ENCODE measurements around the gene PPP2R3B. TPM values are rescaled to one million over a fixed set of nuclear protein-coding genes. Genes with fewer than 3 reads are reported as not detected.

The PPP2R3B gene
- total and polyA plus RNA-seq, 2 of the 13 experiments (the other 11 are each of a cell fraction or from before 2014, with no cell fraction given) = 17.0 to 21.4 TPM

GRCh38 chrX:350534-351323 lies 36.0 kb downstream of the PPP2R3B start (continued):
- no peak for TF ChIP-seq LRRFIP1 (CRISPR knock-in tag; conservative IDR thresholded peaks at IDR 0.05)
- no peak for TF ChIP-seq RORA (CRISPR knock-in tag; IDR thresholded peaks at IDR 0.05)
- TF ChIP-seq NCOA5 (CRISPR knock-in tag; IDR thresholded peaks at IDR 0.05) = no peak
- no peak for TF ChIP-seq CENPBD1 (CRISPR knock-in tag; IDR thresholded peaks at IDR 0.05; ENCODE audit: borderline replicate concordance, low read depth)
- TF ChIP-seq ZMAT5 (CRISPR knock-in tag; IDR thresholded peaks at IDR 0.05; ENCODE audit: borderline replicate concordance, low read depth) = no peak
- no peak for TF ChIP-seq GZF1 (CRISPR knock-in tag; IDR thresholded peaks at IDR 0.05)
- TF ChIP-seq TFDP2 (CRISPR knock-in tag; IDR thresholded peaks at IDR 0.05) = no peak
- no peak for TF ChIP-seq PITX1 (CRISPR knock-in tag; IDR thresholded peaks at IDR 0.05)

Measured in HepG2 (cell line).